ENCODE data around the gene RAB6B. TPM values are rescaled to one million over a fixed set of nuclear protein-coding genes. Genes with fewer than 3 reads are reported as not detected.

RAB6B gene
- total RNA-seq, 1 experiment from 2014 or later = 0.86 TPM

DNA sequence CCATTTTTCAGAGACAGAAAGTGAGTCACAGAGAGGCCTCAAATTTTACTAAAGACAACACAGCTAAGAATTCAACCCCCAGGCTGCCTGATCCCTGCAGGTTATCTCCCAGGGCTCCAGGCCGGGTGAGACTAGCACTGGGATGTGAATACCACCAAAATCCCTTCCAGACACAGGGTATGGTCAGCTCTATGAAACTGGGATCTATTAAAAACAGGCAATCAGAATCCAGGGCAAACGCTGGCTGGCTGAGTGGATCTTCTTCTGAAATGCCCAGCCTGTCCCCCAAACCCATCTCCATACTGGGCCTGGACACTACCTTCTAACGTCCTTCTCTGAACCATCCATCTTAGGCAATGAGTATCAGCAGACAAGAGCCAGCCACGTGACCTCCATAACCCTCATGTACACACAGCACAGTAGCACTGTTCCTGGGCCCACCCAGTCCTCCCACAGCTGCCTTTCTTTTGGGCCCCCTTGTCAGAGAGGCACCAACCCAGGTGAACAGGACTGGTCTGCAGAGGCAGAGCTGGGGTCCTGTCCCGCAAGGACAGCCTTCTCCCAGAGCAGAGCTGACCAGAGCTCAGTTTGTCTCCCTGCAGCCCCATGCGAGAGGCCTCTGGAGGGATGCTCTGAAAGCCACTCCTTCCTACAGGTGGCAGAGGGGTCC lies 1.9 kb downstream of the RAB6B start:
- Histone ChIP-seq H3K27me3 (replicated peaks; ENCODE audit: insufficient read depth, low read depth, low read length, poor library complexity) (peaks cover 34% of the 10 kb centered on the region), H3K36me3 (ENCODE audit: insufficient read depth, low read length, poor library complexity, severe bottlenecking) (no peaks in the 10 kb centered on the region), H3K4me3 (ENCODE audit: low read depth, low read length, poor library complexity, severe bottlenecking) (no peak overlapping the region), H3K27ac (ENCODE audit: low read depth, low read length, poor library complexity, severe bottlenecking) (no peak overlapping the region), H3K4me1 (ENCODE audit: insufficient read depth, low read length, poor library complexity, severe bottlenecking) (peaks cover 5% of the 10 kb centered on the region), H3K9me3 (ENCODE audit: low read depth, low read length, poor library complexity, severe bottlenecking) (no peaks in the 10 kb centered on the region)
- no peak for DNase-seq (ENCODE audit: low spot score)
- ChIA-PET POLR2A (ENCODE audit: low non-redundant PET) (no interaction called here), CTCF (no interaction called here)
- BruUV-seq (replicated peaks) = no TSS peak
- TF ChIP-seq EZH2 (IDR thresholded peaks at IDR 0.05; ENCODE audit: borderline replicate concordance, low read depth, low read length, poor library complexity, severe bottlenecking) = no peak
- TF ChIP-seq, protein P1, sequence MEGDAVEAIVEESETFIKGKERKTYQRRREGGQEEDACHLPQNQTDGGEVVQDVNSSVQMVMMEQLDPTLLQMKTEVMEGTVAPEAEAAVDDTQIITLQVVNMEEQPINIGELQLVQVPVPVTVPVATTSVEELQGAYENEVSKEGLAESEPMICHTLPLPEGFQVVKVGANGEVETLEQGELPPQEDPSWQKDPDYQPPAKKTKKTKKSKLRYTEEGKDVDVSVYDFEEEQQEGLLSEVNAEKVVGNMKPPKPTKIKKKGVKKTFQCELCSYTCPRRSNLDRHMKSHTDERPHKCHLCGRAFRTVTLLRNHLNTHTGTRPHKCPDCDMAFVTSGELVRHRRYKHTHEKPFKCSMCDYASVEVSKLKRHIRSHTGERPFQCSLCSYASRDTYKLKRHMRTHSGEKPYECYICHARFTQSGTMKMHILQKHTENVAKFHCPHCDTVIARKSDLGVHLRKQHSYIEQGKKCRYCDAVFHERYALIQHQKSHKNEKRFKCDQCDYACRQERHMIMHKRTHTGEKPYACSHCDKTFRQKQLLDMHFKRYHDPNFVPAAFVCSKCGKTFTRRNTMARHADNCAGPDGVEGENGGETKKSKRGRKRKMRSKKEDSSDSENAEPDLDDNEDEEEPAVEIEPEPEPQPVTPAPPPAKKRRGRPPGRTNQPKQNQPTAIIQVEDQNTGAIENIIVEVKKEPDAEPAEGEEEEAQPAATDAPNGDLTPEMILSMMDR (conservative IDR thresholded peaks at IDR 0.05; ENCODE audit: low read depth, low read length) = no peak
- intact Hi-C loops (cut with micrococcal nuclease; ENCODE audit: unreplicated experiment) = no loop called here

DNA sequence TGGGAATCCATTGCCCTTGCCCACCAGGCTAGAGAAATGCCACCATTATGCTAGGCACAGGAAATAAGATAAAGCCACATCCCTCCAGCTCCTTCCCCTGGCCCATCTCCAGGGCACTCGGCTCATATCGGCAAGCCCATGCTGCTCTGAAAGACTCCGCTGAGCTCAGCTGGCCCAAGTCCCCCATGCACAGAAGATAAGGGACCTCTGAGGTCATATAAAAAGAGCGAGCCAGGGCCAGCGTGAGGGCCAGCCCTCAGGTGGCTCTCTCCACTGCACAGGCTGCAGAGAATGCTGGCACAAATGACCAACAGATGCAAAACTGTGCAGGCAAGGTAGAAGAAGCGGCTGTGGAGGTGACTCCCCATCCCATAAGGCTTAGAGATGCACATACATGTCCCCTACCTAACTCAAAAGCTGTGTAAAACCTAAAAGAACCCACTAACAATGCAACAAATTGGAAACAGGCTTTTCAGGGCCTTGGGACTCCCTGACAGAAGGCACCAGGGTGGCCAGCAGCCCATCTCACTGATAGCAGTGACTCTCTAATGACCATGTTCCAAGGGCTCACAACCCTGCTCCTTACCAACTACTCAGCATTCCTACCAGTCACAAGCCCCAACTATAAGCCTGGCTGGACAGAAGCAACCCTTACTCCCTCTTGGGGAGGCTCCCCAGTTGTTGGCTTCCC lies 3.0 kb downstream of the RAB6B start:
- intact Hi-C loops (cut with micrococcal nuclease; ENCODE audit: unreplicated experiment) = no loop called here
- TF ChIP-seq, protein P1 (conservative IDR thresholded peaks at IDR 0.05; ENCODE audit: low read depth, low read length) = no peak
- no peak for TF ChIP-seq EZH2 (IDR thresholded peaks at IDR 0.05; ENCODE audit: borderline replicate concordance, low read depth, low read length, poor library complexity, severe bottlenecking)

DNA sequence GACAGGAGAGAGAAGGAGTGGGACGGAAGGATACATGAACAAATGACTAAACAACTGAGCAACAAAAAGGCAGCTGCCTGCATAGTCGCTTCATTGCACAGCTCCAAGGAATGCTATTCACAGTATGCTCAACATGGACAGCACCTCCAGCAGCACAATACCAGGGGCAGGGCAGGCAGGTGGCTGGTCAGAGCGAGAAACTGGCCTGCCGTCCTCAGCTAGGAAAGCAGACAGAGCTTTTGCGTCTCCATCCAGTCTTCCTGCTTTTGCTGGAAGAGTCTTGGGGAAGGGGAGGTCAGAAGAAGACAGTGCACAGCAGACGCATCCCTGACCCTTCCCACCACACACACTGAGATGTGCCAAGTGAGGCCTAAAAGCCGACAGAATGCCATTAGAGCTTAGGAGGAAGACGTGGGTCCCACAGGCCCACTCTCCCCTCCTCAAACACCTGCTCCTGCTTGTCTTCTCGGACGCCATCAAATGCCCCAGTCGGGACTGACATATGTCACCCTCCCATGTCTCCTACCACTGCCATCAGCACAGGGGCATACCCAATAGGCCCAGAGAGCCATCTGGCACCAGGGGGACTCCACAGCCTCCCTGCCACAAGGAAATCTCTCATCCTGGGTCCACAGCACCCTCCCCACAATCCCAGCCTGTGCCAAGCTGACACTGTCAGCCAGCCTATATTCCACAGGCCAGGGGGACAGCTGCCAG lies 3.9 kb downstream of the RAB6B start:
- H3K27me3 ChIP-seq (replicated peaks; ENCODE audit: insufficient read depth, low read depth, low read length, poor library complexity) = peaks cover 19% of the 10 kb centered on the region
- no peak for DNase-seq (ENCODE audit: low spot score)
- ChIA-PET POLR2A (ENCODE audit: low non-redundant PET) (no interaction called here), CTCF (no interaction called here)
- H3K4me3 ChIP-seq (ENCODE audit: low read depth, low read length, poor library complexity, severe bottlenecking) = no peak overlapping the region
- H3K36me3 ChIP-seq (ENCODE audit: insufficient read depth, low read length, poor library complexity, severe bottlenecking) = no peaks in the 10 kb centered on the region
- no TSS peak for BruUV-seq (replicated peaks)
- no peaks in the 10 kb centered on the region for H3K9me3 ChIP-seq (ENCODE audit: low read depth, low read length, poor library complexity, severe bottlenecking)
- intact Hi-C loops (cut with micrococcal nuclease; ENCODE audit: unreplicated experiment) = no loop called here
- TF ChIP-seq EZH2 (IDR thresholded peaks at IDR 0.05; ENCODE audit: borderline replicate concordance, low read depth, low read length, poor library complexity, severe bottlenecking) = no peak
- TF ChIP-seq, protein P1 (conservative IDR thresholded peaks at IDR 0.05; ENCODE audit: low read depth, low read length) = no peak
- H3K4me1 ChIP-seq (ENCODE audit: insufficient read depth, low read length, poor library complexity, severe bottlenecking) = peaks cover 5% of the 10 kb centered on the region
- H3K27ac ChIP-seq (ENCODE audit: low read depth, low read length, poor library complexity, severe bottlenecking) = no peak overlapping the region

More for the DNA sequence above, 3.0 kb downstream of the RAB6B start:
- Histone ChIP-seq H3K4me1 (ENCODE audit: insufficient read depth, low read length, poor library complexity, severe bottlenecking) (peaks cover 5% of the 10 kb centered on the region), H3K27me3 (replicated peaks; ENCODE audit: insufficient read depth, low read depth, low read length, poor library complexity) (peaks cover 28% of the 10 kb centered on the region), H3K4me3 (ENCODE audit: low read depth, low read length, poor library complexity, severe bottlenecking) (no peak overlapping the region), H3K9me3 (ENCODE audit: low read depth, low read length, poor library complexity, severe bottlenecking) (no peaks in the 10 kb centered on the region), H3K36me3 (ENCODE audit: insufficient read depth, low read length, poor library complexity, severe bottlenecking) (no peaks in the 10 kb centered on the region), H3K27ac (ENCODE audit: low read depth, low read length, poor library complexity, severe bottlenecking) (no peak overlapping the region)
- ChIA-PET CTCF (no interaction called here), POLR2A (ENCODE audit: low non-redundant PET) (no interaction called here)
- no peak for DNase-seq (ENCODE audit: low spot score)
- no TSS peak for BruUV-seq (replicated peaks)
